Activated naive CD8-positive, alpha-beta T cell treated with anti-CD3 and anti-CD28 coated beads, Interleukin-2, amount 50 U/mL, for 24 hours (primary cell): Measurements from ENCODE around the gene TLN1.

Experiments used
- ATAC-seq: fragments of 150-1000 bp; cut with Tn5 transposase; one replicate; pipeline ENCODE4 v1.10.0; 2021
- DNase-seq: peaks from one replicate; pipeline ENCODE4 v3.0.0; 2021
- H3K27ac Mint-ChIP-seq: one replicate; pipeline ENCODE4 v1.8.0; 2021; ENCODE audit warnings: mild to moderate bottlenecking, mixed read lengths
- H3K27me3 Mint-ChIP-seq: one replicate; pipeline ENCODE4 v1.8.0; 2021; ENCODE audit warnings: mixed read lengths
- H3K36me3 Mint-ChIP-seq: one replicate; pipeline ENCODE4 v1.8.0; 2021; ENCODE audit warnings: low read depth, mixed read lengths
- H3K4me1 Mint-ChIP-seq: one replicate; pipeline ENCODE4 v1.8.0; 2021; ENCODE audit warnings: mixed read lengths
- H3K4me3 Mint-ChIP-seq: one replicate; pipeline ENCODE4 v1.8.0; 2021; ENCODE audit warnings: mild to moderate bottlenecking, moderate library complexity, mixed read lengths
- H3K9me3 Mint-ChIP-seq: one replicate; pipeline ENCODE4 v1.8.0; 2021; ENCODE audit warnings: mixed read lengths

TLN1 gene

GRCh38 chr9:35666549-35666948 lies 65.4 kb downstream of the TLN1 start:
- peaks cover 2% of the 10 kb centered on the region for H3K27me3 Mint-ChIP-seq
- DNase-seq (no peak), ATAC-seq (no peak)
- H3K36me3 Mint-ChIP-seq, result peaks cover 11% of the 10 kb centered on the region
- H3K4me1 Mint-ChIP-seq, result peaks cover 37% of the 10 kb centered on the region
- no peak overlapping the region for H3K27ac Mint-ChIP-seq
- H3K9me3 Mint-ChIP-seq, result no peaks in the 10 kb centered on the region
- no peak overlapping the region for H3K4me3 Mint-ChIP-seq

- H3K4me1 Mint-ChIP-seq, result peaks cover 40% of the 10 kb centered on the region
- H3K27me3 Mint-ChIP-seq, result peaks cover 2% of the 10 kb centered on the region
- peak overlapping the region; percentile 81 for H3K4me3 Mint-ChIP-seq
- peaks cover 14% of the 10 kb centered on the region for H3K36me3 Mint-ChIP-seq
- H3K27ac Mint-ChIP-seq, result no peak overlapping the region
- DNase-seq (no peak), ATAC-seq (no peak)
- H3K9me3 Mint-ChIP-seq, result no peaks in the 10 kb centered on the region
Measured at GRCh38 chr9:35666045-35666444, 66.0 kb downstream of the TLN1 start.

DNA sequence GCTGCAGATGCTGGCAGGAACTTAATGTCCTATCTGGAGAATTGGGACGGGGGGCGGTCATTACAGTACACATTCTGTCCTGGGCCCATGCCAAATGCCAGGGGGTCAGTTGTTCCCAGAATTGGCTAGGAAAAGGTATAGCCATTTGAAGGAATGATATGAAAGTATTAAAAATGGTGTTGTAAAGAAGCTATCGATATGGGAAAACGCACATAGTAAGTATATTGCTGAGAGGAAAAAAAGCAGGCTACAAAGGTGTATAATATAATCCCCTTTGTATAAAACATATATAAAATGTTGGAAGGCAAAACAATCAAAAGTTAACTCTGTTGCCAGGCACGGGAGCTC lies 66.5 kb downstream of the TLN1 start:
- peaks cover 2% of the 10 kb centered on the region for H3K27me3 Mint-ChIP-seq
- H3K9me3 Mint-ChIP-seq, result no peaks in the 10 kb centered on the region
- H3K27ac Mint-ChIP-seq, result peak overlapping the region; percentile 63
- peak overlapping the region; percentile 81 for H3K4me3 Mint-ChIP-seq
- DNase-seq (no peak), ATAC-seq (no peak)
- peaks cover 46% of the 10 kb centered on the region for H3K4me1 Mint-ChIP-seq
- peaks cover 20% of the 10 kb centered on the region for H3K36me3 Mint-ChIP-seq

DNA sequence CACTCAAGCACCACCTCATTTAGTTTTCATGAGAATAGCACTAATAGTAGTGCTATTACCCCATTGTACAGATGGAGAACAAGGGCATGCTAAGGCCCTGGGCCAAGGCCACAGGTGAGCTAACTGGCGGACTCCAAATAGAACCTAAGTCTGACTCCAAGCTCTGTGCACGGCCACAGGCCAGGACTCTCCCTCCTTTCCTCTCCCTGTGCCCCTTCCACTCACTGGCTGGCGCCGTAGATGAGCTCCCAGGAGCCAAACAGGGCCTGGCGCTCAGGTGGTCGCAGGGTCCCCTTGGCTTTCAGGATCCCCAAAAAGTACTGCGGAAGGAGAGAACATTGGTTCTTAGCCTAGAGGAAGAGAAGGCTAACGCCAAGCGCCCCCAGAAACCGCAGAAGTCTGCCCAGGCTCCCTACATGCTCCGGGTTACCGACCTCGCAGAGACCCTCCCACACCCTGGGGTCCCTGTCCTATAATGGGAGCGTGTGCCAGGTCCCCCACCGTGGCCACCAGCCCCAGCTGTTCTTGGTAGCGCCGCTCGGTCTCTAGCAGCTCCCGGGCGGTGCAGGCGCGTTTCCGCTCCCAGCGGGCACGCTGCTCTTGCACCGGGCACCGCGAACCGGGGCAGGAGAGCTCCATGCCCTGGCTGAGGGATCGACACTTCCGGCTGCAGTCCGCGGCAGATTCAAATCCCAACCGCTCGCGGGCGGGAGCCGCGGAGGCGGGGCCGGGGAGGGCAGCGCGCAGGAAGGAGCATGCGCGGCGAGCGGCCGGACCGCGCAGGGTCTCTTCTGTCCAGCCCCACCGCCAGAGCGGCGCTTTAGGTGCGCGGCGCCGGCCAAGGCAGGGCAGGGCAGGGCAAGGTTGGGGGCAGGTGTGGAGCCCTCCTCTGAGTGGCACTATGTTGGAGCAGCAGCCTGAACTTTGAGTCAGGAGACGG lies 67.2 kb downstream of the TLN1 start, which contains the start of gene ARHGEF39:
ARHGEF39 (minus strand) TSS at position 665 of the 940 bp plus-strand sequence; CDS start at position 639, 26 bp downstream.
- DNase-seq (peak; percentile 84), ATAC-seq (peak; percentile 88)
- H3K27ac Mint-ChIP-seq, result peak within 1 kb of the TSS; percentile 72
- H3K4me3 Mint-ChIP-seq, result peak within 1 kb of the TSS; percentile 81
- no peaks in the 10 kb centered on the region for H3K9me3 Mint-ChIP-seq
- peaks cover 2% of the 10 kb centered on the region for H3K27me3 Mint-ChIP-seq
- H3K36me3 Mint-ChIP-seq, result peaks cover 24% of the 10 kb centered on the region
- H3K4me1 Mint-ChIP-seq, result peaks cover 53% of the 10 kb centered on the region

- ATAC-seq (no peak), DNase-seq (no peak)
- Mint-ChIP-seq H3K27me3 (peaks cover 6% of the 10 kb centered on the region), H3K27ac (no peak overlapping the region), H3K4me3 (no peak overlapping the region), H3K9me3 (peaks cover 4% of the 10 kb centered on the region), H3K4me1 (peaks cover 69% of the 10 kb centered on the region), H3K36me3 (peaks cover 35% of the 10 kb centered on the region)
Measured at GRCh38 chr9:35662437-35662836, 69.6 kb downstream of the TLN1 start.

DNA sequence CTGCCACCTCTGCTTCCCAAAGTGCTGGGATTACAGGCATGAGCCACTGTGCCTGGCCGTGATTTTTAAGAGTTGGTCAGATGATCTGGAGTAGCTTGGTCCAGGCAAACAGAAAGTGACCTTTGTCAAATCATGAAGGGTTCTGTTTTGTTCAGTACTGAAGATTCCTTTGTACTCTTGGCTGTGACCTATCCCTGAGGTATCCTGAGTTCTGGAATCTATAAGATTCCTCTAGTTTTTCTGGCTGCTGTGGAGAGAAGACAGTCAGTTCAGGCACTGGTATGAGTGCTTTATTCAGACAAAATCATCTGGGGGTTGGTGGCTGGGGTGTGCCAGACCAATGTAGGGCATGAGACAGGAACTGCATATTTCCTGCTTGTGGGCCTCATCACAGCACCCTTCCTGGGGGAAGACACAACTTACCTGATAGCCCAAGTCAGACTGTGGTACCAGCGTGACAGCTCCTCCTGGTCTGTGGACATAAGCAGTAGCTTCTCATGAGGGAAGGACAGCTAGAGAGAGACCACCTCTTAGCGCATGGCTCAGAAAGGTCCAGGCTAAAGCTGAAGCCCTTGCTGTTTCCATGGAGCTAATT lies 70.1 kb downstream of the TLN1 start:
- Mint-ChIP-seq H3K27me3 (peaks cover 6% of the 10 kb centered on the region), H3K36me3 (peaks cover 35% of the 10 kb centered on the region), H3K4me3 (no peak overlapping the region), H3K27ac (peak overlapping the region; percentile 60), H3K4me1 (peaks cover 74% of the 10 kb centered on the region), H3K9me3 (peaks cover 4% of the 10 kb centered on the region)
- no peak for ATAC-seq
- no peak for DNase-seq

DNA sequence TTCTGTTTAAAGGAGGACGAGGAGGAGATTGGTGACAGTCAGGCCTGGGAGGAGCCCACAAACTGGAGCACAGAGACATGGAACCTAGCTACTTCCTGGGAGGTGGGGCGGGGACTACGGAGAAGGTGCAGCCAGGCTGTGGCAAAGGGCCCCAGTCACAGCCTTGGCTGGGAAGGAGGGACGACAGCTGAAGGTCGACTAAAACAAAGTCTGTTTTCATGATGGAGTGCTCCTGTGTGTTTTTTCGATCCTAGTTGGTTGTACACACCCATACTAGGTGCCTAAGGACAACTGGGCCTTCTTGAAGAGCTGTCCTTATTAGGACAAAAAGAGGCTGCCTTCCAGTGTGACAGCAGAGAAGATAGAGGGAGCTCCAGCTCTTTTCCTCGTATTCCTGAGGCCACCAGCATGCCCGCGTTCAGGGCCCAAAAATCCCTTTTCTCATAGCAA lies 71.0 kb downstream of the TLN1 start:
- no peak for DNase-seq
- peaks cover 83% of the 10 kb centered on the region for H3K4me1 Mint-ChIP-seq

GRCh38 chr9:35659340-35659739 lies 72.7 kb downstream of the TLN1 start:
- Mint-ChIP-seq H3K4me3 (peak overlapping the region; percentile 86), H3K27me3 (peaks cover 5% of the 10 kb centered on the region), H3K36me3 (peaks cover 35% of the 10 kb centered on the region), H3K4me1 (peaks cover 76% of the 10 kb centered on the region), H3K27ac (peak overlapping the region; percentile 100), H3K9me3 (peaks cover 4% of the 10 kb centered on the region)
- ATAC-seq (no peak), DNase-seq (no peak)

More for the DNA sequence above, 71.0 kb downstream of the TLN1 start:
- H3K4me3 Mint-ChIP-seq, result no peak overlapping the region
- peaks cover 5% of the 10 kb centered on the region for H3K27me3 Mint-ChIP-seq
- no peak overlapping the region for H3K27ac Mint-ChIP-seq
- peaks cover 4% of the 10 kb centered on the region for H3K9me3 Mint-ChIP-seq
- ATAC-seq, result no peak
- H3K36me3 Mint-ChIP-seq, result peaks cover 35% of the 10 kb centered on the region

GRCh38 chr9:35658968-35659220 lies 73.1 kb downstream of the TLN1 start:
- H3K27me3 Mint-ChIP-seq, result peaks cover 5% of the 10 kb centered on the region
- peak overlapping the region; percentile 100 for H3K27ac Mint-ChIP-seq
- no peak for DNase-seq
- peaks cover 4% of the 10 kb centered on the region for H3K9me3 Mint-ChIP-seq
- peaks cover 72% of the 10 kb centered on the region for H3K4me1 Mint-ChIP-seq
- no peak for ATAC-seq
- H3K36me3 Mint-ChIP-seq, result peaks cover 35% of the 10 kb centered on the region
- peak overlapping the region; percentile 86 for H3K4me3 Mint-ChIP-seq

- Mint-ChIP-seq H3K9me3 (peaks cover 4% of the 10 kb centered on the region), H3K27me3 (peaks cover 5% of the 10 kb centered on the region), H3K4me1 (peaks cover 67% of the 10 kb centered on the region), H3K4me3 (peak within 1 kb of the TSS; percentile 86), H3K36me3 (peaks cover 35% of the 10 kb centered on the region), H3K27ac (peak within 1 kb of the TSS; percentile 100)
- ATAC-seq (peak; percentile 57), DNase-seq (peak; percentile 86)
Measured at GRCh38 chr9:35658137-35658967, 73.6 kb downstream of the TLN1 start, which contains the start of gene CCDC107. TSS of gene CCDC107 (plus strand) at chr9:35658292. CDS start at chr9:35658380, 88 bp downstream.

- peak within 1 kb of the TSS; percentile 100 for H3K27ac Mint-ChIP-seq
- DNase-seq (peak; percentile 97), ATAC-seq (peak; percentile 97)
- H3K27me3 Mint-ChIP-seq, result peaks cover 5% of the 10 kb centered on the region
- H3K36me3 Mint-ChIP-seq, result peaks cover 34% of the 10 kb centered on the region
- H3K4me3 Mint-ChIP-seq, result peak within 1 kb of the TSS; percentile 86
- H3K9me3 Mint-ChIP-seq, result peaks cover 4% of the 10 kb centered on the region
- peaks cover 60% of the 10 kb centered on the region for H3K4me1 Mint-ChIP-seq
Measured at GRCh38 chr9:35657546-35658136, 74.4 kb downstream of the TLN1 start, which contains the start of gene RMRP. TSS of gene RMRP (minus strand) at chr9:35658019.

- Mint-ChIP-seq H3K36me3 (peaks cover 28% of the 10 kb centered on the region), H3K9me3 (peaks cover 4% of the 10 kb centered on the region), H3K4me1 (peaks cover 60% of the 10 kb centered on the region), H3K27ac (peak overlapping the region; percentile 100), H3K4me3 (peak overlapping the region; percentile 86), H3K27me3 (peaks cover 5% of the 10 kb centered on the region)
- no peak for DNase-seq
- ATAC-seq, result no peak
Measured at GRCh38 chr9:35656831-35657545, 75.0 kb downstream of the TLN1 start.

GRCh38 chr9:35656348-35656747 lies 75.6 kb downstream of the TLN1 start:
- peaks cover 62% of the 10 kb centered on the region for H3K4me1 Mint-ChIP-seq
- peak overlapping the region; percentile 86 for H3K4me3 Mint-ChIP-seq
- DNase-seq (no peak), ATAC-seq (no peak)
- H3K27ac Mint-ChIP-seq, result peak overlapping the region; percentile 100
- H3K36me3 Mint-ChIP-seq, result peaks cover 24% of the 10 kb centered on the region
- H3K27me3 Mint-ChIP-seq, result peaks cover 5% of the 10 kb centered on the region
- peaks cover 4% of the 10 kb centered on the region for H3K9me3 Mint-ChIP-seq
